Renal pelvis (tissue), 4 donors: ENCODE results near the gene P2RX2. TPM values are rescaled to one million over a fixed set of nuclear protein-coding genes. Genes with fewer than 3 reads are reported as not detected.

Experiments used
- DNase-seq: peaks from one replicate; pipeline ENCODE4 v3.0.0-alpha.2; 2013
- polyA plus RNA-seq, 3 donors: library from polyadenylated mRNA; unstranded; fragments of 120-200 nt; gene quantifications; one replicate each; pipeline ENCODE4 v1.2.1, GENCODE V29; 2013; ENCODE audit not compliant: insufficient read length in 3 of 3

The P2RX2 gene
- polyA plus RNA-seq, 3 donors = 1.6 to 1.8 (median 1.6) TPM

DNA sequence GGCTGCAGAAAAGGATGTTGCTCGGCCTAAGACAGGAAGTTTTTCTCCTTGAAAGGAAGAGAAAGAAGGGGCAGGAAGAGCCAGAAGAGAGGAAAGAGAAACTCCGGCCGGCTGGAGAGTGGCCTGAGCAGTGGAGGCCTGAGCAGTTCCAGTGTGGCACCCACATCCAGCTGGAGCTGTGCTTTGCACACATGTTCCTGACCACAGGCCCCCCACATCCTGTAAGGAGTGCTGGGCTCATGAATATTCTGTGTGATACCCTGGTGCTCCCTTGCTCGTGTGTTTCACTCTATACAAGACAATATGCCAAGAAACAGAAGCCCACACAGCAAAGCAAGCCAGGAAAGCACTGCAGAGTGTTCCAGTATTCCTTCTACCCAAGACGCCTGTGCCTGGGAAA is 41.5 kb downstream of the P2RX2 start:
- no peak for DNase-seq

DNA sequence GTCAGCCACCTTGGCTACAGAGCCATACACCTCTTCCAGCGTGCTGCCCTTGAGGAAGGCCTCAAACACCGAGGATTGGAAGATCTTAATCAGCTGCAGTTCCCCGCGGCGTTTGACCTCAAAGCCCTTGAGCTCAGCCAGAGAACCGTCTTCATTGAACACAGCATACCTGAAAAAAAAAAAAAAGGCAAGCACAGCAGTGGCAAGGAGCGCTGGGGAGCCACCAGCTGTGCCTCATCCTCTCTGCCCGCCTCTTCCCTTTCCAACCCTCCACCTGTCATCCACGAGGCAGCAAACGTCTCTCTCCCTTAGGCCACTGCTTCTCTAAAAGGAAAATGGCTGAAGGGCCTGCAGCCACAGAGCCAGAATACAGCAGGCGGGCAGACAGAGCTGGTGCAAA is 42.4 kb downstream of the P2RX2 start:
- no peak for DNase-seq

DNA sequence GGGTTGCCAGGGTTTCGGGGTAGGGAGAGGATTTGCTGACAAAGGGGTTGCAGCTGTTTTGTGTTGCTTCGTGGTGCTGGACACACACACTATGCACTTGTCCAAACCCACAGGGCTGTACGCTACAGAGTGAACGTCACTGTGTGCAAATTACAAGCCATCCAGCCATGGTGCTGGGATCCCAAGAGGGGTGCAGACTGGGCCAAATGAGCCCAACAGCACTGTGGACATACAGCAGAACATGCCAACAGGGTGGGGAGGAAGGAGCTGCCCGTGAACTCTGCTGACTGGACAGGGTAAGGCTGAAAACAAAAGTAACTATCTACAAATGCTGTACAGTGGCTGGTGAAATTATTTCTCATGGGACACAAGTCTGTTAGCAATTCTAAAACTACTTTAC is 43.4 kb downstream of the P2RX2 start:
- no peak for DNase-seq

- DNase-seq = no peak
These were observed 44.6 kb downstream of the P2RX2 start for GRCh38 chr12:132662901-132663755.

DNA sequence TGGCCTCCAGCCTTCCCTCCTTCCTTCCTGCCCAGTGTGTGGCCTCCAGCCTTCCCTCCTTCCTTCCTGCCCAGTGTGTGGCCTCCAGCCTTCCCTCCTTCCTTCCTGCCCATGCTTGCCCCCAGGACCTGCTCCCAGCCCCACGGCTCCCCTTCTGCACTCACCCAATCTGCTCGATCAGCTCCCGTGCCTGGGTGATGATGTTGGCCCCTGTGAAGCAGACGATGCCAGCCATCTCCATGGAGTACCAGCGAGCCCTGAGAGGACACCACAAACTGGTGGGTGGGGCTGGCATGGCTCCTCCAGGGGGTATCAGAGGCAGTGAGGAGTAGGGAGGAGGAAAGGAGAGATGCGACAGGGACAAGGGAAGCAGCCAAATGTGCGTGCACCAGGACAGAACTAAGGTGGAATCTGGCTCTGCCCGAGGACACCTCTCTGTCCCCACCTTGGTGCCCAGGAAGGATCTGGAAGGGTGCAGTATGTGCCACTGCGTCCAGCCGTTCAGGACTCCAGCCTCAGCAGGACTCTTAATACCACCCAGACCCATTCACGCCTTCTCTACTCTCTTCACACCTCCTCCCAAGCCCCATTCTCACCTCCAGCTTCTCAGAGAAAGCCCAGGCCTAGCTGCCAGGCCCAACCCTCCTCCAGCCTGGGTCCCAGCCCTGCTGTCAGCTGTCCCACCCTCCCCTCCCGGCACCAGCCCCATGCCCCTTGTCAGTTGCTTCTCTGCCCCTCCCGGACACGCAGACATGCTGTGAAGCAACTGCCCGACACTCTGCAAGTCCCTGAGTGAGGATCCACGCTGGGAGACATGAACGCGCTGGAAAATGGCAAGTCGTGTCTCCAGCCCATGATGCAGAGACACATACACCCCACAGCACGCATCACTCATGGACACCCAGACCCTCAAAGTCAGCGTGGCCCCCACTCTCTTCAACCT is 45.9 kb downstream of the P2RX2 start:
- DNase-seq = no peak

GRCh38 chr12:132665149-132665491 is 46.5 kb downstream of the P2RX2 start:
- DNase-seq = no peak

DNA sequence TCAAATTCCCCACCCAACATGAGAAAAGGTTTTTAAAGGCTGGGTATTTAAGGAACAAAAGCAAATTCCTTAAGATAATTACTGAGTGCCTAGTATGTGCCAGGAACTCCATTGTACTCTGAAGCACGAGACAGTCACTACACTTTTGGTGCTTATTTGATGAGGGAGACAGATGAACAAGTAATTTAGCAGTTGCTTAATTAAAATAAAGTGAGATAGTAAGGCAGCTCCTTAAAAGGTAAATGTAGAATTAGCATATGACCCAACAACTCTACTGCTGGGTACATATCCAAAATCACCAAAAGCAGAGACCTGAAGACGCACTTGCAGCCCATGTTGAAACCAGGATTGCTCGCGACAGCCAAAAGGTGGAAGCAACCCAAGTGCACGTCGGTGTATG is 47.2 kb downstream of the P2RX2 start:
- no peak for DNase-seq

DNA sequence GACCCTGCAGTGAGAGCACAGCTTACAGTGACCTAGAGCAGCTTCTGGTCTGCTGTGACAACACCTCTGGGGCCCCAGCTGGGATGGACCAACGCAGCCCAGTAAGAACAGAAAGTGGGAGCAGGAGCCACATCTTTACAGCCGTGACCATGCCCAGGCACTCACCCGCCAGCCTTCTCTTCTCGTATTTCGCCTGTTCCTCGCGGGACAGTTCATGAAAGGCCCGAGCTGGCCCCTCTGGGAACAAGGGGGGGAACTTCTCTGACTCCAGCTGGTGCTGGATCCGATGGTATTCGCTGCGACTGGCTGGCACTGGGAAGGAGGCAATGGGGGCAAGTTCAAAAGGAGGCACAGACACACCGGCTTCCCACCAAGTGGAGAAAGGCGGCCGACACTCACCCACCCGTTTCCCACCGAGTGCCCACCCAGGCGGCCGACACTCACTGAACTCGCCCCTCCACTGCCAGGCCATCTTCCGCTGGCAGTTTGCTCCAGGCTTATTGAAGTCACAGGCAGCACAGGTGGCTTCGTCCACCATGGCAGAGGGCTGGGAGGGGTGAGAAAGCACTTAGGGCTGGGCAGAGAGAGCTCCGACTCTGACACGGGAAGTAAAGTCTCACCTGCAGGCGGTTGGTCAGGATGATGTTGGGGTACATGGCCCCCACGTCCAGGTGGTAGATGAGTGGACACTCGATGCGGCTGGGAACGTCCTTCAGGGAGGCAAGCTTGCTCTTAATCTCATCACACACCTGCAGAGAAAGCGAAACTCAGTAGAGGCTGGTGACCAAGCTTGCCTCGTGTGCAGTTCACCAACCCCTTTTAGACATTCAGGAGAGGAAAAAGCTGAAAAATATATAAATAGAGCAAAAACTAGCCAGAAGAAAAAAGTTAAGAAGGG is 49.9 kb downstream of the P2RX2 start:
- DNase-seq = no peak

- no peak for DNase-seq
These were observed 50.7 kb downstream of the P2RX2 start for GRCh38 chr12:132669166-132669879.

Other genes with a start within 250 kb of the P2RX2 start
- gene FBRSL1, start 128.6 kb upstream of the P2RX2 start, polyA plus RNA-seq = 10 to 100 TPM; 80.6 to 90.2 (median 82.2) TPM
- 1 to 10 TPM; 2.3 to 5.8 (median 5.1) TPM for gene LRCOL1, start 8.2 kb upstream of the P2RX2 start, polyA plus RNA-seq
- 10 to 100 TPM; 54.6 to 63.3 (median 62.3) TPM for gene POLE, start 68.6 kb downstream of the P2RX2 start, polyA plus RNA-seq
- gene PXMP2, start 68.8 kb downstream of the P2RX2 start, polyA plus RNA-seq = 10 to 100 TPM; 55.5 to 71.5 (median 64.5) TPM
- gene PGAM5, start 92.1 kb downstream of the P2RX2 start, polyA plus RNA-seq = 10 to 100 TPM; 23.1 to 27.1 (median 23.4) TPM
- 10 to 100 TPM; 60.6 to 79.2 (median 79.0) TPM for gene ANKLE2, start 143.1 kb downstream of the P2RX2 start, polyA plus RNA-seq
- gene GOLGA3, start 210.1 kb downstream of the P2RX2 start, polyA plus RNA-seq = 10 to 100 TPM; 27.3 to 36.7 (median 34.5) TPM